Esophagus muscularis mucosa (tissue), 3 donors: ENCODE data around the gene SHISA6.

Source experiments
- CTCF ChIP-seq, 3 experiments: fragments of 200-600 bp in 2 of 3; fragments of 450-650 bp in 1 of 3; sonication (generic) in 2 of 3; IDR thresholded peaks; one replicate each; pipeline ENCODE4 v1.5.1; 2017 to 2019; ENCODE audit warnings: antibody characterized with exemption in 3 of 3, mild to moderate bottlenecking in 2 of 3, moderate library complexity in 1 of 3
- EP300 ChIP-seq: sonication (generic); formaldehyde crosslinking; IDR thresholded peaks from one replicate; pipeline ENCODE4 v1.6.1; 2017; ENCODE audit warnings: antibody characterized with exemption

- no peak for TF ChIP-seq CTCF (IDR thresholded peaks at IDR 0.05)
- TF ChIP-seq EP300: no peak
These were observed 89.8 kb downstream of the SHISA6 start for GRCh38 chr17:11330826-11331225.
